ENCODE data around the gene CASP3.

The CASP3 gene

DNA sequence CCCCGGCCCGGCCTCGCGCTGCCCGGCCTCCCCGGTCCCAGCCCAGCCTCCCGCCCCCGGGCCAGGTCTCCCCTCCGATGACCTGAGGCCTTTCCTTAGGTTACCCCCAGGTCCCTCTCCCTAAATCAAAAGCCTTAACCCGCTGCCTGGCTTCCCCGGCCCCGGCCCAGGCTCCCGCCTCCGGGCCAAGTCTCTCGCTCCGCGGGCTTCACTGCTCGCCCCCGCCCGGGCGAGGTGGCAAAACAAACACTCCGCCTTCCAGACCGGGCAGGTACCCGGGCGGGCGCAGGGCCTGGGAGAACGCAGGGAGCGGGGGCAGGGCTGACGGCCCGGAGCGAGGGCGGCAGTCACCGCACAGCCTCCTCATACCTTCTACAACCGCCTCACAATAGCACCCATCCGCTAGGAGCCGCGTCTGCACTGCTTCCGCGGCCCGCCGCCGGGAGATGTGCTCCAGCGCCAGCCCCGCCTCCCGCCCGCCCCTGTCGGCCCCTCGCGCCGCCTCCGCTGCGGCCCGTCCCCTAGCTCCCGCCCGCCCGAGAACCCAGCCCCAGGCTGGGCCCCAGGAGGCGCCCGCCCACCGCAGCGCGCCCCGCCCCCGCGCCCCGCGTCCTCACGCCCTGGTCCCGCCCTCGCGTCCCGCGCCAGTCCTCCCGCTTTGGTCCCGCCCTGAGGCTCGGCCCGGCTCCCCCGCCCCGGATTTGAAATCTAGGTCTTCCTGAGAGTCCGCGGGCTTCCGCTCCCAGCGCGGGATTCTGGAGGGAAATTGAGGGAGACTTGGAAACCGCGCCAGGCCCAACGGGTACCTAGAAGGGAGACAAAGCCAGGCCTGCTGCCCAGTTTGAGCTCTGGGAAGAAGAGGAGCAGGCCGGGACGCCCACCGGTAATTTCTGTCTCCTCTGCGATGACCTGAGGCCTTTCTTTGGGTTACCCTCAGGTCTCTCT, at the start of gene CASP3, which contains the start of gene PRIMPOL:
TSS of gene CASP3 (minus strand) at position 422 of the 945 bp plus-strand sequence. CDS start 10,994 bp downstream, outside the sequence.
TSS of gene PRIMPOL (plus strand) at position 713 of the 945 bp plus-strand sequence. CDS start 7,403 bp downstream, outside the sequence.
- DNase-seq = peak; percentile 54

- DNase-seq = no peak
Observed at GRCh38 chr4:184697956-184698355, 48.7 kb upstream of the CASP3 start.

GRCh38 chr4:184695178-184695896, 46.1 kb upstream of the CASP3 start:
- no peak for DNase-seq

DNA sequence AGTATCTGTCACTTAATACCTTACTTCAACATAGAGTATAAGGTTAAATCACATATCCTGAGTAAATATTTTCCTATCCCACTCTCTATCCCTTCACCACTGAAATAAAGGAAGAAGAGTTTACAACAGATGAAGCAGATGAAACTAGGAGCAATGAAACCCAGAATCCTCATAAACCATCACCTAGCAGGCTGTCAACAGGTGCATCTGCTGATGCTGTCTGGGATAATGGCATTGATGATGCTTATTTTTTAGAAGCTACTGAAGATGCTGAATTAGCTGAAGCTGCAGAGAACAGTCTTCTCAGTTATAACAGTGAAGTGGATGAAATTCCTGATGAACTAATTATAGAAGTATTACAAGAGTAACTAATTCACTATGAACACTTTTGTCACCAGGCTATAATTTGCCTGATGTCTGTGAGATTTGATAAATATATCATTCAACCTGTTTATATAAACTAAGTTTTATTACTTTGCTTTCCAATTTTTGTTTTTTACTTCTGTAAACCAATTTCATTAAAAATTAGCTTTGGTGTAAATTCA, 45.2 kb upstream of the CASP3 start:
- no peak for DNase-seq

DNA sequence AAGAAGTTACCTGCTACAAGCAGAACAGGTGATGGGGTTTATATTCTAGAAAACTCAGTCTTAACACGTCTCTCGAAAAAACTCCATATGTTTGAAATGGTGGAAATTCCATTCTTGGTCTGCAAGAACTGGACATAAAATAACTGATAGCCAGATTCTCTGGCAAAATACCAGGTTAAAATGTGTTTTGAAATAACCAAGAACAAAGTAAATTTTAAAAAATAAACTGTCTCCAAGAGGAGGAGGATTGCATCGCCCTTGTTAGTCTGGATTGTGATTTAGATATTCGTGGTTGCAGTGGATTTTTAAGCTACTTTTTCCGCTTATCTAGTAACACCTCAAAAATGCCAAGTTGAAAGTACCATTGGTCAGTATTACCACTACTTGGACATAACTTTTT, 43.8 kb upstream of the CASP3 start:
- DNase-seq = no peak

DNA sequence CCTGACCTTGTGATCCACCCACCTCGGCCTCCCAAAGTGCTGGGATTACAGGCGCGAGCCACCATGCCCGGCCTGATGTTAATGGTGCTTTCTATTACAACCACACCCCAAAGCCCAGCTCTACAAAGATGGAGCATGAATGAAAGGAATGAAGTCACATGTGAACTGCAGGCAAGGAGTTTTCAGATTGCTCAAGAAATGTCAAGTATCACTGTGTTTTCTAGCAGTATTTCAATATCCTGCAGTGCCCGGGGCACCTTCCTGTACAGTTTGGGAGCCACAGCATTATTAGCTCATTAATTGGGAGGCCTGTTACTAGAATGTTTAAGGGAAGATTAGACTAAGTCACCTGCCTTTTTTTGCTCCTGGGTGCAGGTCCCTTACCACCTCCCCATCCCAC, 40.4 kb upstream of the CASP3 start:
- no peak for DNase-seq

DNA sequence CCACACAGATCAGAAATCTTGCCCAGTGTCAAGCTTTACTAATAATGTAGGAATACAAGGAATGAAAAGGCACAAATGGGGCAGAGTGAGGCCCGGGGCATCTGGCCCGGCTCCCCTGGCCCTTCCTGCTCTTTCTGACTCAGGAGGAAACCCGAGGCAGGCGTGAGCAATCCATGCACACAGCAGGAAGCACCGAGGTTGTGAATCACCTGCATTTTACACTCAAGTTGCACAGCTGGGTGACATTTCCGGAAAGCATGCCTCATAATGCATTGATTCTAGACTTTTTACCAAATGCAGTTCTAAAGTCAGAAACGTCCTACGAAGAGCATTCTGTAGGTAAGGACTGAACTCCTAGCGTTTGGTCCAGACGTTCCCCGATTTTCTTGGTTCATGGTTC, 39.2 kb upstream of the CASP3 start:
- DNase-seq = peak; percentile 10

- DNase-seq = no peak
Observed at GRCh38 chr4:184688005-184688404, 38.8 kb upstream of the CASP3 start.

DNA sequence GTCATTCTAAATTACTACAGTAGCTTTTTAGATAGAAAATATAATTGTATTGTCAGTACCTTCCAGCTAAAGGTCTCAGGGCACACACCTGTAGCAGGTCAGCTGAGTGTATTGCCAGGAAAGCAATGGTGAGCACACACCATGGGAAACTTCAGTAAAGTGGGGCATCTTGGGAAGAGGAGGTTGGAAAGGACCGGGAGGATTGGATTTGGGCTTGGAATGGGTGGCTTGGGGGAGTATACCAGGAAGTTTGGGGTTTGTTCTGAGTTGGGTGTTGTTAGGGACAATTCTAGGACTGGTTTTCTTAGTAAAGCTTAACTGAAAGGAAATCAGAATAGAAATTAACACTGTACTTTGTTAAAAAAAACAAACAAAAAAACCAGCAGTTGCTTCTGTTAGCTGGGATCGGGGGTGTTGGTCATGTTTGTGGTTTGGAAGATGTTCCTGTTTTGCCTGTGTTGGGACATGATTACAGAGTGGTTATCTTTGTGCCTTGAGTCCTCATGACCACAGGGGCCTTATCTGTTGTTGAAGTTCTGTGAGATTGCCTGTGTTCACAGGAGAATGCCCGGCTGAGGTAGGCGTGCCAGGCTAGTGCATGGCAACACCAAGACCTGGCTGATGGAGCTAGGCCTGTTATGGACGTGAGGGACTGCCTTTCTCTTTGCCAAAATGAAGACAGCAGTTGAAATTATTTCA, 35.4 kb upstream of the CASP3 start:
- DNase-seq = no peak

DNA sequence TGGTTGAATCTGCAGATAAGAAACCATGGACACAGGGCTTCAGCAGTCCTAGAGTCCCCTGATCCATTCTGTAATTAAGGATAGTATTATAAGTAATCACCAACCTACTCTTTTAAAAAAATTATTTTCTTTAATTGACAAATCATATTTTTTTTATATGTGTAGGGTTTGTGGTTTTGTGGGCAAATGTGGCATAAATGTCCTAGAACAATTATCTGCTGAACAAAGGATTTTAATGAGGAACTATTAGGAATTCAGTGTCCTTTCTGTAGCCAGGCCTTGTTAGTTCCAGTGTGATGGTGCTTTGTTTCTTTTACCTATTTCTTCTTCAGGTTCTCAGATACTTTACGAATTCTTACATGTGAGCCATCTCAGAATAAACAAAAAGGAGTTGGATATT, 32.7 kb upstream of the CASP3 start:
- DNase-seq = no peak

- no peak for DNase-seq
Observed at GRCh38 chr4:184680698-184681097, 31.5 kb upstream of the CASP3 start.

GRCh38 chr4:184675821-184676492, 26.7 kb upstream of the CASP3 start:
- no peak for DNase-seq

DNA sequence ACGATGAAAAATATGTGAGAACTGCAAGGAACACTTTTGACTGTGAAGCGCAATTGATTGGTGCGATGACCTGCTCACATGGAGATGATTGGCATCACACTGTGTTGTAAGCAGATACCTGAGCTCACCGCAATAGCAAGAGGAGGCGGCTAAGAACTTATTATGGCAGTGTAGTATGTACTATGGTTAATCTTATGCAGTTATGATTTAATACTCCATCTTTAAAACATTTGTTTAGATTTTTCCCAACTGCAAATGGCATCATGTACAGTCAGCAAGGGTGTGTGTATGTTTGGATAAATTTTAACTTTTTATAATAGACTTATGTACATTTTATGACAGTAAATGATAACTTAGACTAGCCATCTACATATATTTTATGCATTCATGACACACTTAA, 25.8 kb upstream of the CASP3 start:
- DNase-seq = no peak

DNA sequence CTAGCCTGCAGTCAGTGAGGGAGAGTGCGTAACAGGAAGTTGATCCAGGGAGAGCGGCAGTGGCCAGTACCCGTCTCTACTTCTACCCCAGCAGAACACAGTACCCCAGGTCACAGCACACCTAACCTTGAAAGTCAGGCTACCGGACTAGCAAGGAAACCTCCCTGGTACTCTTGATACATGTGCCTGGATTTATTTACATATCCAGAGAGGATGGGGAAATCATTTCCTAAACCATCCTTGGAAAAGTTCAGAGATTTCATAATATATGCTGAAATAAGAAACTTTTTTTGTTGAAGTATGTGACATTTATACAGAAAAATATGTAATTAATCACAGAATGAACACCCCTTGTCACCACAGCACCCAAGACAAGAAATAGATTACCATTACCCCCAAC, 24.8 kb upstream of the CASP3 start:
- no peak for DNase-seq

DNA sequence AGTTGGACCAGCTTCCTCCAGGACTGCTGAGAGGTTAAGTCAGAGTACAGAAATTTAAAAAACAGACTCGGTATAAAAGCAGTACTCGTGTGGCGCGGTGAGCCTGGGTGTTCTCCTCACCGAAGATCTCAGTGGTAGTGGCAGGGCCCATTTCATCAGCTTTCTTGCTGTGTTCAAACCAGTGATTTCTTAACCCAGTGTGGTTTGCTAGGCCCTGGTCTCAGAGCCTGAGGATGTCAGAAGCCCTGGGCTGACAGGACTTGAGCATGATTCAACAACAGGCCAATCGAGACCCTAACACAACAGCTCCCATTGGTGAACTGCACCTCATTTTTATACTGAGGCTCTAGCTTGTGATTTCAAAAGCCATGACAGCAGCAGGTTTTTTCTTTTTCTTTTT, 23.5 kb upstream of the CASP3 start:
- DNase-seq = no peak

DNA sequence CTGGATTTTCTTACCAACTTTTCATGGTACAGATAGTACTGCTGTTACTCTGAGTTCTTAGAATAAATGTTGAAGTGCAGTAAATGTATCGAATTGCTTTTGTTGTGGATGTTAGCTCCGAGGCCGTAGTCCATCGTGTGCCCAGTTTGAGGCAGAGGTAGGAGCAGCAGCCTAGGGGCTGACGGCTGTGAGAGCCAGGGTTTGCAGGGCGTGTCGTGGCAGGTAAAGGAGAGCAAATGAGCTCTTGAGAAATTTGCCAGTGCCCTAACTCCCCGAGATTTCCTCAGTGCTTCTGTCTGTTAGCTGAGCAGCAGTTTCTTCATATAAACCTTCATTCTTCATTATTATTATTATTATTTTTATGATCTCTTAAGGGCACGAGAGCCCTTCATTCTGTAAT, 21.9 kb upstream of the CASP3 start:
- no peak for DNase-seq

GRCh38 chr4:184669251-184669650, 20.0 kb upstream of the CASP3 start:
- DNase-seq = no peak

- DNase-seq = no peak
Observed at GRCh38 chr4:184668511-184669114, 19.4 kb upstream of the CASP3 start.

DNA sequence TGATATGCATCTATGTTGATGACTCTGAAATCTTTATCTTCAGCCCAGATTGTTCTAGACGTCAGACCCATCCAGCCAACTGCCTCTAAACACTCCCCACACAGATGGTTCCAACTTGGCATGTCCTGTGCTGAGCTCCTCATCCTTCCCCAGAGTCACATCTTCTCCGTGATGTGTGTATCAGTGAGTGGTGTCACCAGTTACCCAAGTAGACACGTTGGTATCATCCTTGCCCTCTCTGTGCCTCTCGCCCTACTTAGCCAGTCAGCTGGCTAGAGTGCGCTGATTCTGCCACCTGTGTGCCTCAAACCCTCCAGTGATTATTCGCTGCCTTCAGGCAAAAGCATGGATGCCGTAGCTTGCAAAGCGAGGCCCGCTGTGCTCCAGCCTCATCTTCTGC, 18.8 kb upstream of the CASP3 start:
- DNase-seq = no peak

- no peak for DNase-seq
Observed at GRCh38 chr4:184666670-184667069, 17.4 kb upstream of the CASP3 start.

- DNase-seq = no peak
Observed at GRCh38 chr4:184664445-184665210, 15.4 kb upstream of the CASP3 start.

All from NCI-H1417 treated with DMSO at 0.1 percent for 48 hours (cell line).